Ovary (tissue), 3 donors: ENCODE results near the gene ZNF429.

Experiments used
- CTCF ChIP-seq, 3 donors: fragments of 450-650 bp in 2 of 3; fragments of 200-600 bp in 1 of 3; IDR thresholded peaks; one replicate each; pipeline versions ENCODE4 v1.5.1 to v1.8.0; 2016 to 2022; ENCODE audit warnings: antibody characterized with exemption in 3 of 3, mild to moderate bottlenecking in 1 of 3
- EP300 ChIP-seq: sonication (generic); formaldehyde crosslinking; IDR thresholded peaks from one replicate; pipeline ENCODE4 v1.6.1; 2017; ENCODE audit warnings: antibody characterized with exemption
- donor health status: DM: no; HTN: no; CAD: no.

GRCh38 chr19:21593008-21593481, 87.6 kb downstream of the ZNF429 start:
- no peak for TF ChIP-seq CTCF (IDR thresholded peaks at IDR 0.05)
- no peak for TF ChIP-seq EP300
